DND-41 (cell line): Measurements from ENCODE around the gene PHYH.

Experiments used
- CTCF ChIP-seq: IDR thresholded peaks from 2 replicates; pipeline ENCODE4 v1.5.1; 2012; ENCODE audit warnings: borderline replicate concordance, low read length, moderate library complexity, mild to moderate bottlenecking; ENCODE audit not compliant: poor library complexity, severe bottlenecking; ENCODE audit errors: extremely low read depth
- EZH2 ChIP-seq: IDR thresholded peaks from 3 replicates; pipeline ENCODE4 v1.6.1; 2012; ENCODE audit warnings: borderline replicate concordance, low read depth, mild to moderate bottlenecking, moderate library complexity, low read length, inconsistent platforms; ENCODE audit not compliant: severe bottlenecking

- no peak for TF ChIP-seq CTCF
- TF ChIP-seq EZH2, result no peak
Measured at GRCh38 chr10:13247246-13247645, 52.6 kb downstream of the PHYH start.
